Adipose tissue (tissue), 3 donors: ENCODE results near the gene SOS2. TPM values are rescaled to one million over a fixed set of nuclear protein-coding genes. Genes with fewer than 3 reads are reported as not detected.

Experiments
- H3K27ac ChIP-seq: one replicate; pipeline ENCODE4 v1.5.1; 2013; ENCODE audit warnings: low read depth, low read length
- WGBS, 3 donors: extraction: QIAGEN DNeasy Blood & Tissue Kit; methylation state at CpG; one replicate each; pipeline ENCODE4 v1.1.7; 2013; 5-methylcytosine and 5-hydroxymethylcytosine counted together
- polyA plus RNA-seq, 3 donors: library from polyadenylated mRNA; stranded (reverse); fragments of 200-250 nt; gene quantifications; one replicate each; pipeline ENCODE4 v1.2.3, GENCODE V29; 2013
- donor health status: healthy with polysubstance abuse.
- donor health status: Bipolar disorder and iron deficiency.
- donor health status: healthy.

SOS2 gene
- polyA plus RNA-seq, 3 donors: 5.7 to 13.4 (median 11.1) TPM

DNA sequence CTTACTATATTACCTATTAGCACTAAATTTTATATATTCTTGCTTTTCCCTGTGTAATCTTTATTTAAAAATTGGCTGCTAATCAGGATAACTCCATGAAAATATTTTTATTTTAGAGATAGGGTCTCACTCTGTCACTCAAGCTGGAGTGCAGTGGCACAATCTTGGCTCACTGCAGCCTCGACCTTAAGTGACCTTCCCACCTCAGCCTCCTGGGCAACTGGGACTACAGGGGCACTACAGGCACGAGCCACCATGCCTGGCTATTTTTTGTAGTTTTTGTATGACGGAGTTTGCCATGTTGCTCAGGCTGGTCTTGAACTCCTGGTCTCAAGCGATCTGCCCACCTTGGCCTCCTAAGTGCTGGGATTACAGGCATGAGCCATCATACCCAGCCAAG lies 82.6 kb downstream of the SOS2 start:
- 85 to 94% (median 86%) methylated on average over 4 of the region's 4 CpGs for WGBS, 3 donors

GRCh38 chr14:50139192-50139591 lies 92.2 kb downstream of the SOS2 start:
- no peak overlapping the region for H3K27ac ChIP-seq
- whole genome bisulfite sequencing, 3 donors: 93 to 97% (median 94%) methylated on average over 3 of the region's 3 CpGs

More for the DNA sequence above, 82.6 kb downstream of the SOS2 start:
- H3K27ac ChIP-seq: no peak overlapping the region

DNA sequence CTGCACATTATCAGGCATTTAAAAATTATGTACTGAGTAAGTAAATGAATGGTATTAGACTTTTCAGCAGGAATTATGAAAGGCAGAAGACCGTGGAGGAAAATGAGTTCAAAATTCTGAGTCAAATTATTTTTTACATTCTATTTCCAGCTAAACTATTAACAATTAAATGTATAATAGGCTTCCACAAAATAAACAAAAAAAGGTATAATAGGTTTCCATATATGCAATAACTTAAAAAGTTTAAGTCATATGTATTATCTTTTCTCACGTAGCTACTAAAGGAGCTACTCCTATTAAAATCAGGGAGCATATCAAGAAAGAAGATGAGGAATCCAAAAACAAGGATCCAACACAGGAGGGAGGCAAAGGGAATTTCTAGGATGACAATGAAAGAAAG lies 103.6 kb downstream of the SOS2 start:
- WGBS, 3 donors: 94 to 99% (median 97%) methylated on average over 2 of the region's 2 CpGs
- H3K27ac ChIP-seq: no peak overlapping the region

DNA sequence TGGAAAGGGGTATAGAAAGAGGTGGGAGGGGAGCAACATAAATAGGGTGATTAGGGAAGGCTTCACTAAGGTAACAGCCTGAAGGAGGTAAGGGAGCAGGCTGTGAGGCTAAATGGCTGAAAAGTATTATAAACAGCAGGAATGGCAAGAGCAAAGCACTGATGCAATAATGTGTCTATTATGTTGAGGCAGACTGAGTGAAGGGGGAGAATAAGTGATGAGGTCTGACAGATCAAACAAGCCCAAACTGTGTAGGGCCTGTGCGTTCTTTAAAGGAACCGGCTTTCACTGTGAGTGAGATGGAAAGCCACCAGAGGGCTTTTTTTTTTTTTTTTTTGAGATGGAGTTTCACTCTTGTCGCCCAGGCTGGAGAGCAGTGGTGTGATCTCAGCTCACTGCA lies 108.3 kb downstream of the SOS2 start:
- 89 to 96% (median 95%) methylated on average over 3 of the region's 3 CpGs for WGBS, 3 donors
- H3K27ac ChIP-seq: no peak overlapping the region

DNA sequence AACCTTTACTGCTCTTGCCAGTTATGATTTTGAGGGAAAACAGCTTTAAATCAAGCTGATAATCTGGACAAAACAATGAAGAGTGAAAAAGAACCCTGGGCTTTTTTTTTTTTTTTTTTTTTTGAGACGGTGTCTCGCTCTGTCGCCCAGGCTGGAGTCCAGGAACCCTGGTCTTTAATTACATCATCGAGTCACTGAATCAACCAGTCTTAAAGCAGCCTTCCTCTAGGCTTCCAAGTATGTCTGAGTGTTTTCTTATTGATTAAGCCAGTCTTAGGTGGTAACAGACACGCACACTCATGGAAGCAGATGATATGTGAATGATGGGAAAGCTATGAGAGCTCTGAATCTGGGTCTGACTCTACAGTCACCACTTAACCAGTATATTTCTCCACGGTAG lies 109.1 kb downstream of the SOS2 start:
- no peak overlapping the region for H3K27ac ChIP-seq
- 88 to 94% (median 92%) methylated on average over 6 of the region's 6 CpGs for WGBS, 3 donors

DNA sequence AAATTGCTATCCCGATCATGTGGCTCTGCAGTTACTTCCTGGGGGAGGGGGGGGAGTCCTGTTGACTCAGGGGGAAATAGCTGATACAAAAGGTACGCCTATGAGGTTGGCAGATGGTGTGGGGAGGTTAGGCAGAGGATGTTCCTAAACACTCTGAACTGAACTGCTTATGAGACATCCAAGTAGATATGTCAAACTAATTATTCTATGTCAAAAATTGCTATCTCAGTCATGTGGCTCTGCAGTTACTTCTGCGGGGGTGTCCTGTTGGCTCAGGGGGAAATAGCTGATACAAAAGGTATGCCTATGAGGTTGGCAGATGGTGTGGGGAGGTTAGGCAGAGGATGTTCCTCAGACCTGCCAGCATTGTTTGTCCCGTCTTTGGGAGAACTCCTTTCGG lies 109.9 kb downstream of the SOS2 start:
- 75 to 92% (median 88%) methylated on average over 5 of the region's 5 CpGs for WGBS, 3 donors
- no peak overlapping the region for H3K27ac ChIP-seq

DNA sequence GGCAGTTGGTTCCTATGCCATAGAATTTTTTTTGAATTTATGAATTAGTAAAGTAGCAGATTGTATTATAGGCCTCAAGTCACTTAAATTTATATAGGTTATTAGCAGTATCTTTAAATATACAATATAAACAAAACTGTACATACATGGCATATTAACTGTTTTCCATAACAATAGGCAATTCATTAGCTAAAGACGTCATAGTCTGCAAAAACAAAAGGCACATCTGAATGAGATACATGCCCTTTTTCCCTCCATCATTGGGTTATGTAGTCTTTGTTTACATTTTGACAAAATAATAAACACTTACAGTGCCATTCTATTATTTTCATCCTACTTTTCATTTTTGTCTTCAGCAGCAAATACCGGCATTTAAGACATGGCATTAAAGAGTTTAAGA lies 113.9 kb downstream of the SOS2 start:
- WGBS, 3 donors: 76 to 95% (median 94%) methylated on average over 2 of the region's 2 CpGs

GRCh38 chr14:50116966-50117365 lies 114.4 kb downstream of the SOS2 start:
- H3K27ac ChIP-seq: no peak overlapping the region
- WGBS, 3 donors: 14 to 40% (median 38%) methylated on average over 2 of the region's 2 CpGs

More for the DNA sequence above, 113.9 kb downstream of the SOS2 start:
- no peak overlapping the region for H3K27ac ChIP-seq

DNA sequence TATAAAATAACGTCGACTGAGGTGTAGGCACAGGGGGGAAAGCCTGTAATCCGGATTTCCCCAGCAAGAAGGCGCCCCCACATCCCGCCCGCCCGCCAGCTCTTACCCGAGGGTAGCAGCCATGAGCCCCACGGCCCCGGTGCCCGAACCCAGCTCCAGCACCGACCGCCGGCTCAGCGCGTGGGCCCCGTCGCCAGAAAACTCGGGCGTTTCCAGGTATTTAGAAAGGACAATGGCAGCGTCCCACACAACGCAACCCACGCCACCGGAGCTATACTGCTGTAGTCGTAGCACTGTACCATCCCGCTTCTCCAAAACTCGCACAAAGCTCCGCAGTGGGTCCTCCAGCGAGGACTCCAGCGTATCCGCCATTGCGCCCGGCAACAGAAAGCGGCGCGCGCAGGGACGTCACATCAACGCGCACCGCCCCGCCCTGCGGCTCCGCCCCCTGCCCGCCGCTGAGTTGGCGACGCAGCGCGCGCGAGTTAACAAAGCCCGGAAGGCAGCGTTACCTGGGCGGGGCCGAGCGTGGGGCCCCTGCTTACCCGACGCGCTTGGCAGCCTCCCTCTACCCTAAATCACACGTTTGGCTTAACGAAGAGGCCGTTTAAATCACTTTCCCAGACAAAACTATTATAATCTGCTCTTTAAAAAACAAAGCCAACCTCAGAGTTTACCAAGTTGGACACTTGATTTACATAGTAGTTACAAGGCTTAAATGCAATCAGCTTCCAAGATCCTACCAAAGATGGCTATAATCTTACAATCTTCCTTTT lies 115.0 kb downstream of the SOS2 start, which contains the start of gene VCPKMT:
VCPKMT (minus strand) TSS at position 392 of the 776 bp plus-strand sequence; CDS start at position 372, 20 bp downstream.
- 0% methylated on average over 62 to 63 of the region's 63 CpGs for WGBS, 3 donors
- no peak within 1 kb of the TSS for H3K27ac ChIP-seq

DNA sequence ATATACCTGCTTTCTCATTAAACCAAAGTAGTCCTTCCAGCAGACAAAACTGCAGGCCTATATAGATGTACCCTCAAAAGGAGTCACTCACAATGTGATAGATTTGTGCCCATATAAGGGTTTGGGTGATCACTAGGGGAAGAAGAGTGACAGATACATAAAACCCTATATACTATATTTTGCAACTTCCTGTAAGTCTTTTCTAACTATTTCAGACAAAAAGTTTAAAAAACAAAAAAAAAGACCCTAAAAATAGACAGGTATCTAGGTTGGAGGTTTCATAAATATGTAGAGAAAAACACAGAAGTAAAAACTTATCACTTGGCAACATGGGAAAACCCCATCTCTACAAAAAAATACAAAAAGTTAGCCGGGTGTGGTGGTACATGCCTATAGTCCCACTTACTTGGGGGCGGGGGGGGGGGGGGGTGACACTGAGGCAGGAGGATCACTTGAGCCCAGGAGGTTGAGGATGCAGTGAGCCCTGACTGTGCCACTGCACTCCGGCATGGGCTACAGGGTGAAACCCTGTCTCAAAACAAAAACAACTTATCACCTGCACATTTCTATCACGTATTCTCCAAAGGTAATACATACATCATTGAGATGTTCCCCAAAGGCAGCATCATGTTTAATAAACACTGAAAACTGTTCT lies 117.9 kb downstream of the SOS2 start:
- WGBS, 3 donors: 71 to 79% (median 73%) methylated on average over 3 to 4 of the region's 4 CpGs
- no peak overlapping the region for H3K27ac ChIP-seq

DNA sequence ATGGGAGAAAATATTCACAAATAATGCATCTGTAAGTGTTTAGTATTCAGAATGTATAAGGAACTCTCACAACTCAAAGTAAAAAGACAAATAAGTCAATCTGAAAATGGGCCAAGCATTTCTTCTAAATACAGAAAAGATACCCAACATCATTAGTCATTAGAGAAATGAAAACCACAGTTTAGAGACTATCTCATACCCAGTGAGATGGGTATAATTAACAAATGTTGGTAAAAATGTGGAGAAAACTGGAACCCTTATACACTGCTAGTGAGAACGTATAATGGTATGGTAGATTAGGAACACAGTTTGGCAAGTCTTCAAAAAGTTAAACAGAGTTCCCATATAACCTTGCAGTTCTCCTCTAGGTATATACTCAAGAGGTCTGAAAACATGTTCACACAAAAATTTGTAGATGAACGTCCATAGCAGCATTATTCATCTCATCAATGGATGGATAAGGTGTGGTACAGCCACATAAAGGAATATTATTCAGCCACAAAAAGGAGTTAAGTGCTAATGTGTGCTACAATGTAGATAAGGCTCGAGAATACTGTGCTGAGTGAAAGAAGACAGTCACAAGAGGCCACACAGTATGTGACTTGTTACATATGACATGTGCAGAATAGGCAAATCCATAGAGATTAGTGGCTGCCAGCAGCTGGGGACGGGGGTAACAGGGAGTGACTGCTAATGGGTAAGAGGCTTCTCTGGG lies 120.9 kb downstream of the SOS2 start:
- 86 to 91% (median 87%) methylated on average over 4 of the region's 4 CpGs for WGBS, 3 donors
- H3K27ac ChIP-seq: no peak overlapping the region

DNA sequence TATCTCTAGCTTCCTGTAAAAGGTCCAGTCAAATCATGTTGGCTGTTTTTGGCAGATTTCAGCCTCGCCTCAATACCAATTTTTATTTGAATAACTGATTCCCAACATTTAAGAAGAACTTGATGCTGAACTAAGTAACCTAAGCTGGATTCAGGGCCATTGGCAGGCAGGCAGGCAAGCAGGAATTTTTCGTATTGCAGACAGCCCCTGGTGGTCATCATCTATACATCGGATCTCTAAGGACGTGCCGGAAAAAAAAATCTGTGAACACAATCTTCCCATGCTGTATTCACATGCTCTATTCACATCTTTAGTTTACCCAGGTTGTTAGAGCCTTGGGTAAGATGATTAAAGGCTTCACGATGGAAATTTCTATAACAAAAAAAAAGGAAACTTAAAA lies 122.0 kb downstream of the SOS2 start:
- no peak overlapping the region for H3K27ac ChIP-seq
- WGBS, 3 donors: 72 to 77% (median 75%) methylated on average over 6 of the region's 6 CpGs

GRCh38 chr14:50107850-50108249 lies 123.5 kb downstream of the SOS2 start:
- 54 to 80% (median 78%) methylated on average over 2 of the region's 2 CpGs for WGBS, 3 donors
- no peak overlapping the region for H3K27ac ChIP-seq

- 60 to 80% (median 72%) methylated on average over 4 of the region's 4 CpGs for WGBS, 3 donors
- H3K27ac ChIP-seq: no peak overlapping the region
These were observed 125.2 kb downstream of the SOS2 start for GRCh38 chr14:50106178-50106577.

DNA sequence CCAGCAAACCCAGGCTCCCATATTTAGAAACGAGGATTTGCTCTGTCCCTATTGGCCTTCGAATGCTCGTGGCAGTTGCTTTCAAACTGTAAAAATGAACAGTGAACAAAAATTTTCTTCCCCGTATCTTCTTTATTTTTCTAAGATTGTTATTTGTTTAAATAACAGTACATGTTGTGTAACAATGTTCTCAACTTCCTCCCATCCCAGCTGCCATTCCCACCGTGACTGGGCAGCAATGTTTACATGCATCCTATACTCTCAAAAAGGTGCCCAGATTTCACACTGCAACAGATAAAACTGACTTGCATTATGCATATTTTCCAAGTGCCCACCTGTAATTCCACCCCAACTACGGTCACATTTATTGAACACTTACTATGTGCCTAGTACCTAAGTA lies 127.8 kb downstream of the SOS2 start:
- no peak overlapping the region for H3K27ac ChIP-seq
- WGBS, 3 donors: 86 to 90% (median 87%) methylated on average over 6 of the region's 6 CpGs

DNA sequence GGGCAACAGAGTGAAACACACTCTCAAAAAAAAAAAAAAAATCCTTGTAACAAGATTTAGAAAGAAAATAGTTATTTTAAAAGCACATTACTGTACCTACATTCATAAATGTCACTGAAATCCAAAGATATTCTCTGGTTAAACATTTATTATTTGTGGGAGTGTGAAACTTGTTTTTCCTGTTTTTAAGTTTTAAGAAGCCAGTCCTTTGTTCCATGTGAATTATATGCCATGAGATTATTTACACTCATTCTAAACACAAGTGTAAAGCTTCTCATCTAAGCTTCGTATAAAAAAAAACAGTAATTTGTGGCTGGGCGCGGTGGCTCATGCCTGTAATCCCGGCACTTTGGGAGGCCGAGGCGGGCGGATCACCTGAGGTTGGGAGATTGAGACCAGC lies 130.0 kb downstream of the SOS2 start:
- WGBS, 3 donors: 66 to 98% (median 91%) methylated on average over 7 of the region's 7 CpGs
- H3K27ac ChIP-seq: no peak overlapping the region

DNA sequence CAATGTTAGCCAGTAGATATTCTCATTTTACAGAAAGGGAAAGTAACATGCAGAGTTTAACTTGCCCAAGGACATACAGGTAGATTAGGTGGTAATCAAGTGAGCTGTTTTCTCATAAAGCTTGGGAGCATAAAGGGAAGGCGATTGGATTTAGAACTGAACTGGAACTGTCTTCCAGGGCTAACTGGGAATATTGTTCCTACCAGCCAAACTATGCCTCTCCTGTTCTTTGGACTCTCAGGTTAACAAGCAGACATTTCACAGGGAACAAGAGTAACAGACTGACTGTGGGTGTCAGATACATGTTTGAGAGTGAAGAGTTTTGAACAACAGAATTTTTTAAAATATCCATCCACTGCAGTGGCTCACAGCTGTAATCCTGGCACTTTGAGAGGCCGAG lies 130.6 kb downstream of the SOS2 start:
- no peak overlapping the region for H3K27ac ChIP-seq
- WGBS, 3 donors: 65 to 97% (median 94%) methylated on average over 2 of the region's 2 CpGs

- 83 to 90% (median 88%) methylated on average over 4 of the region's 4 CpGs for WGBS, 3 donors
These were observed 132.0 kb downstream of the SOS2 start for GRCh38 chr14:50099335-50099734.

GRCh38 chr14:50095895-50096294 lies 135.5 kb downstream of the SOS2 start:
- no peak overlapping the region for H3K27ac ChIP-seq
- WGBS, 3 donors: 35 to 69% (median 38%) methylated on average over 1 of the region's 1 CpG

More at GRCh38 chr14:50099335-50099734, 132.0 kb downstream of the SOS2 start:
- no peak overlapping the region for H3K27ac ChIP-seq
